ENCODE results near the gene GET4. TPM values are rescaled to one million over a fixed set of nuclear protein-coding genes. Genes with fewer than 3 reads are reported as not detected.
"Not testable (repeated sequence)": the region's sequence is repeated elsewhere in the genome, so short reads cannot be mapped to it uniquely, and the experiment has no call there.

GET4 gene
- total RNA-seq, 2 experiments from 2014 or later, result 22.3 to 27.1 TPM

DNA sequence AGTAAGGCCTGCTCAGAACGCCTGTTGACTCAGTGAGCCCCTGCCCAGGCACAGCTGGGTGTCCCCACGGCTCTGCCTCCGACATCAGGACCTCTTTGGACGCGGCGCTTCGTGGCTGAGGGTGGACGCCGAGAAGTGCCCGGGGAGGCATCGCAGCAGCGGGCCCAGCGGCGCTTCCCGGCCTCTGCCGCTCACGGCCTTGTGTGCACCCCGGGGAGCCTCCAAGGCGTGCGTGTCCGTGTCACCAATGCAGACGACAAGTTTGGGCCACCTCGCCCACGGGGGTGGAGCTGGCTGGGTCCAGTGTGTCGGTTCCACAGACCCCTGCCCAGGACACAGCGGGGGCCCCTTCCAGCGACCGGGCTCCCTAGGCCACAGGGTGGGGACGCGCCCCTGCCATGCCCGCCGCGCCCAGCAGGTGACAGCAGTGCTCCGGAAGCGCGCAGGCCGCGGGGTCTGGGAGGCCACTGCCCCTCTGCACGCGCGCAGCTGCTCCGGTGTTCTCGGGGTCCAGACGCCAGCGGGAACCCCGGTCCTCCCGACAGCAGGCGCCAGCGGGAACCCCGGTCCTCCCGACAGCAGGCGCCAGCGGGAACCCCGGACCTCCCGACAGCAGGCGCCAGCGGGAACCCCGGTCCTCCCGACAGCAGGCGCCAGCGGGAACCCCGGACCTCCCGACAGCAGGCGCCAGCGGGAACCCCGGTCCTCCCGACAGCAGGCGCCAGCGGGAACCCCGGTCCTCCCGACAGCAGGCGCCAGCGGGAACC lies 32.4 kb downstream of the GET4 start:
- not testable (repeated sequence) for H3K4me1 Mint-ChIP-seq (ENCODE audit: low read depth); H3K36me3 Mint-ChIP-seq; H3K27ac Mint-ChIP-seq; H3K9me3 Mint-ChIP-seq; H3K27me3 Mint-ChIP-seq; H3K4me3 Mint-ChIP-seq
- ChIA-PET POLR2A (interaction anchor here (0.6 to 1.6 kb wide), 2 partner anchors 66 to 136 kb away, joined by 3 to 6 read pairs; partner anchors contain the start of gene COX19), CTCF (interaction anchor here (0.6 to 5.6 kb wide), 9 partner anchors 9 to 379 kb away, joined by 3 to 54 read pairs (median 15); partner anchors contain the start of genes ADAP1 and COX19)
- intact Hi-C loops (cut with micrococcal nuclease), result loop anchor here (1.0 kb wide), 1 partner anchor 46 kb away; the partner anchor contains the start of gene ADAP1
- DNase-seq, result peak; percentile 77

DNA sequence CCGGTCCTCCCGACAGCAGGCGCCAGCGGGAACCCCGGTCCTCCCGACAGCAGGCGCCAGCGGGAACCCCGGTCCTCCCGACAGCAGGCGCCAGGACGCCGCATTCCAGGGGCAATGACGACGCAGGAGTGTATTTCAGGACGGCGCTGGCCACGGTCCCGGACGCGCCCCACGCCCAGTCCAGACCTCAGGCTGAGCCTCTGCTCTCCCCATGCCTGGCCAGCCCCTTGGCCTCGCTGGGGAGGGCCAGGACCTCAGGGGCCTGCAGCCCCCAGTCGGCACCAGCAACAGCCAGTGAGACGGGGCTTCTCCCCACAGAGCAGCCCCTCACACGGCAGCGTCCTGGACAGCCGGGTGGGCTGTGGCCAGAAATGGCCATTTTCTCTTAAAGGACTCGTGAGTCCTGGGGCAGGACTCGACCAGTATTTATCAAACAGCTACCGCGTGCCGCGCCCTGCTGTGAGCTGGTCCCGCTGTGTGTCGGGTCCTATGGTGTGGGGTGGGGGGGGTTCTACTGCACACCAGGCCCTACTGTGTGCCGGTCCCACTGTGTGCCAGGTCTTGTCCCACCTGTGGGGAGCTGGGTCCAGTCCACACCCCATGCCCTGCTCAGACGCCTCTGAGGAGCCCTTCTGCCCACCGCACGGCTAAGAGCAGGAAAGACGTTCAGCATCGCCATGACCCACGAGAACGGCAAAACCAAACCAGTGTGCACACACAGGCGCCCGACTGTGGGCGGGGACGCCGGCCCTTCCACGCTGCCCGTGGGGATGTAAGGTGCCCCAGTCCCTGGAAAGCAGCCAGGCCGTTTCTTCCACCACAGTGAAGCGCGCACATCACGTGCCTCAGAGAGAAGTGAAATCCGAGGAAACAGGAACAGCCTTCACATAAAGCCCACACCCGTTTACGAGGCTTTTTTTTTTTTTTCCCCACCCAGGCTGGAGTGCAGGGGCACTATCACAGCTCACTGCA lies 33.3 kb downstream of the GET4 start:
- Mint-ChIP-seq H3K36me3 (no peaks in the 10 kb centered on the region), H3K27me3 (no peaks in the 10 kb centered on the region), H3K27ac (no peak overlapping the region), H3K4me3 (peak overlapping the region; percentile 8), H3K4me1 (ENCODE audit: low read depth) (peaks cover 10% of the 10 kb centered on the region), H3K9me3 (no peaks in the 10 kb centered on the region)
- no peak for DNase-seq
- POLR2A ChIA-PET, result interaction anchor here (1.6 kb wide), 1 partner anchor 65 kb away, joined by 6 read pairs; the partner anchor contains the start of gene COX19
- CTCF ChIA-PET, result interaction anchor here (0.6 to 5.6 kb wide), 14 partner anchors 8 to 1932 kb away, joined by 3 to 54 read pairs (median 4); partner anchors contain the start of genes ADAP1 and COX19
- intact Hi-C loops (cut with micrococcal nuclease), result loop anchor here (1.0 kb wide), 1 partner anchor 45 kb away; the partner anchor contains the start of gene ADAP1

DNA sequence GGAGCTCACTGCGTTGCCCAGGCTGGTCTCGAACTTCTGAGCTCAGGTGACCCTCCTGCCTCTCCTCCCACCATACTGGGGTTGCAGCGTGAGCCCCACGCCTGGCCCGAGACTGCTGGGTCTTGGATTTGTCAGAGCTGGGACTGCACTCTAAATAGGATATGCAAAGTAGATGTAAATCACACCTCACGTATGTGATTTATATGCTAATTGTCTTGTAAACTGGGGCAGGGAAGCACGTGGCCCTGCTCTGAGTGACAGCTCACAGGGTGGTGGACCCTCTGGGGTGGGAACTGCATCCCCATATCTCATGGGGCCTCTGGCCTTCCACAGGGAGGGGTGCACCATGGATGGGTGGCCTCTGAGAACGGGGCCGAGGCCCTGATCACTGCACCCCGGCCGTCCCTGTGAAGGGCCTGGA lies 34.1 kb downstream of the GET4 start:
- no peak overlapping the region for H3K4me3 Mint-ChIP-seq
- intact Hi-C loops (cut with micrococcal nuclease), result no loop called here
- no peaks in the 10 kb centered on the region for H3K36me3 Mint-ChIP-seq
- ChIA-PET POLR2A (no interaction called here), CTCF (interaction anchor here (0.6 to 5.6 kb wide), 7 partner anchors 12 to 155 kb away, joined by 3 to 54 read pairs (median 17); partner anchors contain the start of genes ADAP1 and COX19)
- no peak for DNase-seq
- H3K4me1 Mint-ChIP-seq (ENCODE audit: low read depth), result peaks cover 10% of the 10 kb centered on the region
- H3K9me3 Mint-ChIP-seq, result no peaks in the 10 kb centered on the region
- H3K27me3 Mint-ChIP-seq, result no peaks in the 10 kb centered on the region
- no peak overlapping the region for H3K27ac Mint-ChIP-seq

DNA sequence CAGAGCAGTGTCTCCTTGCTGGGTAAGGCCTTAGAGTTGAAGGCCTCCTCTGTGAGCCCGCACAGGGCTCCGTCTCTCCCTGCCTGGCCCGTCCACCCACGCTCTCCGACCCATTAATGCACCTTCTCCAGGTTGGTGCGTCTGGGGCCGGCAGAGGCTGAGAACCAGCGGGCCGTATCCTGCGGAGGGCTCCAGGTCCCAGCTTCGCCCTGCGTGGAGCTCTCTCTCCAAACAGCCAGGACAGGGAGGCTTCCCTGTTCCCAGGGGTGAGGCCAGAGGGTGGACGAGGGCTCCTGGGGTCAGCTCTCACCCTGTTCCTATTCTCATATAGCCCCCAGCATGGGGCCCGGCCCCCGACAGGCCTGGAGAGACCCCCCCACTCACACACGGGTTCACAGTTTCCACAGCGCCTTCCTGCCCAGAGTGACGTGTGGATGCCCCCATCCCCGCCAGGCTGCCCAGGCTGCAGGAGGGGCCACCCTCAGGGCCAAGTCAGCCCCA lies 34.6 kb downstream of the GET4 start:
- Mint-ChIP-seq H3K27ac (no peak overlapping the region), H3K4me3 (no peak overlapping the region), H3K36me3 (no peaks in the 10 kb centered on the region), H3K9me3 (no peaks in the 10 kb centered on the region), H3K4me1 (ENCODE audit: low read depth) (peaks cover 10% of the 10 kb centered on the region), H3K27me3 (no peaks in the 10 kb centered on the region)
- ChIA-PET CTCF (interaction anchor here (1.2 to 5.6 kb wide), 6 partner anchors 11 to 155 kb away, joined by 4 to 54 read pairs (median 22); partner anchors contain the start of genes ADAP1 and COX19), POLR2A (no interaction called here)
- DNase-seq, result no peak
- intact Hi-C loops (cut with micrococcal nuclease), result no loop called here

DNA sequence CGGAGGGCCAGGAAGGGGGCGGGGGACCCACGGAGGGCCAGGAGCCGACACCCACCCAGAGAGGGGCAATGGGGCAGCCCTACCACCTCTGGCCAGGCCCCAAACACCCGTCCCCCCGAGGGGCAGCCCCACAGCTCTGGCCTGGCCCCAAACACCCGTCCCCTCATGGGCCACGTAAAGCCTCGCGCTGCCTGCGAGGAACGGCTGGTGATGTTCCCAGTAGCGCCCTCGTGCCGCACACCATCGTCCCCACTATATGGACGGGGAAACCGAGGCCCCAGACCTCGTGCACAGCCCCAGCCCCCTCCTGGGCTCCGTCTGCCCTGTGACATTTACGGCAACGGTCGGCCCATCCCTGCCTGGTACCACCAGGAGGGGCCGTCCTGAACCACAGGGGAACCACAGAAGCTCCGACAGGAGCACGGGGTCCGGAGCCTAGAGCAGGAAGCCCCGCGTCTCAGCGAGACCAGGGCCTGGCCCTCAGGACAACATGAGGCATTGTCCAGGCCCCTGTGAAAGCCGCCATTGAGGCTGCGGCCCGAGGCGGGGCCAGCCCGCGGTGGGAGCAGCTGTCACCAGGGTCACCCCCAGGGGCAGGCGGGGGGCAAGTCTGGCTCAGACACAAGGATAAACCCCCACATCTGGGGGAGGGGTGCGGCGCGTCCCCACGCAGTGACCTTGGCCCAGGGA lies 35.6 kb downstream of the GET4 start:
- Mint-ChIP-seq H3K27me3 (no peaks in the 10 kb centered on the region), H3K36me3 (no peaks in the 10 kb centered on the region), H3K4me3 (no peak overlapping the region), H3K4me1 (ENCODE audit: low read depth) (peaks cover 10% of the 10 kb centered on the region), H3K9me3 (no peaks in the 10 kb centered on the region), H3K27ac (no peak overlapping the region)
- POLR2A ChIA-PET, result interaction anchor here (0.6 to 1.4 kb wide), 2 partner anchors 11 to 51 kb away, joined by 3 to 4 read pairs; no protein-coding TSS in a partner anchor
- intact Hi-C loops (cut with micrococcal nuclease), result no loop called here
- CTCF ChIA-PET, result interaction anchor here (5.6 kb wide), 1 partner anchor 62 kb away, joined by 27 read pairs; the partner anchor contains the start of gene COX19
- no peak for DNase-seq

DNA sequence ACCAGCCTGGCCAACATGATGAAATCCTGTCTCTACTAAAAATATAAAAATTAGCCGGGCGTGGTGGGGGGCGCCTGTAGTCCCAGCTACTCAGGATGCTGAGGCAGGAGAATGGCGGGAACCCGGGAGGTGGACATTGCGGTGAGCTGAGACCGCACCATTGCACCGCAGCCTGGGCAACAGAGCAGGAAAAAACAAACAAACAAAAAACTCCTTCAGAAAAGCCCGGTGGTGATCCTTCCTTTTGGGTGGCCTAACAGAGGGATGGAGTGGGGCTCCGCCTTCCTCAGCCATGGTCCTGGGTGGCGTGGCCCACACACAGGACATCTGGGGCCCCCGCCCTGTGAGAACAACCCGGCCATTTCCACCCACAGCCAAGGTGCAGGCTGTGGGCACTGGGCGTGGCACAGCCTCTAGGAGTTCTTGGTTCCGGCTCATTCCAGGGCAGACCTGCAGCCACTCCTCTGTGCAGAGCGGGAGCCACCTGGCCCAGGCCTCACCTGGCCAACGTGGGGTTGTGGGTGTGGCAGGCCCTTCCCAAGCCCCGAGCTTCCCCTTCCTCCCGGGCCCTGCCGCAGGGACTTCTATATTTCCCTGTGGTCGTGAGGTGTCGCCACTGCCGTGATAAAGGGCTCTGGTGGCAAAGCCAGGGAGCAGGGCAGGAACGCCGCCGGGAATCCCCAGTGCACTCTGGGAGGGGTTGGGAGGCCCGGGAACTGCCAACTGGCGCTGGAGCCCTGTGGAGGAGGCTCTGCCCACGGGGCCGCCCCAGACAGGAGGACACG lies 37.6 kb downstream of the GET4 start:
- no peak overlapping the region for H3K27ac Mint-ChIP-seq
- H3K36me3 Mint-ChIP-seq, result no peaks in the 10 kb centered on the region
- H3K4me1 Mint-ChIP-seq (ENCODE audit: low read depth), result peaks cover 10% of the 10 kb centered on the region
- H3K9me3 Mint-ChIP-seq, result no peaks in the 10 kb centered on the region
- no peaks in the 10 kb centered on the region for H3K27me3 Mint-ChIP-seq
- DNase-seq, result no peak
- ChIA-PET POLR2A (no interaction called here), CTCF (no interaction called here)
- H3K4me3 Mint-ChIP-seq, result no peak overlapping the region
- intact Hi-C loops (cut with micrococcal nuclease), result no loop called here

DNA sequence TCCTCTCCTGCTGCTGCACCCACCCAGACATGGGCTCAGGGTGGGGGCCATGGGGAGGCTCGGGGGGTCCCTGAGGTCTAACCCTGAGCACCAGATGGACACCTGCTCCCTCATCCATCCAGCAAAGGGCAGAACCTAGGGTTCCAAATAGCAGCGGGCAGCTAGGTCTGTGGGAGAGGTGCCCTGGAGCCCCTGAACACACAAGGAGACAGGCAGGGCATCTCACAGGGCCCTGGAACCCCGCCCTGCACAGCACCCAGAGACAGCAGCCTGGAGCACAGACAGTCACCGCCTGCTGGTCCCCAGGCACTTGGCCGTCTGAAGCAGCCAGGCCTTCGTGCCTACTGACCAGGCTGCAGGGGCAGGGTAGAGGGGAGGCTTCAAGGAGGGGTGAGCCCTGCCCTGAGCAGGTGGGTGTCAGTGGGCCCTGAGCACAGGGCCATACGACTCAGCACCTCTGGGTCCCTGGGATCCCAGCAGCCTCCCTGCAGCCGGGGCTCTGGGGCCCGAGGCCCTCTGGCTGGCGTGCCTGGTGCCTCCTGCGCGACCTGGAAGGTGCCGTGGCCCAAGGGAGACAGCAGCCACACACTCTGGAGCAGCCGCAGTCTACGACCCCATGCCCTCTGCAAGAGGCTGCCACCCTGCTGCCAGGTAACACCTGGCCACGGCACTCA lies 38.3 kb downstream of the GET4 start:
- ChIA-PET POLR2A (no interaction called here), CTCF (no interaction called here)
- Mint-ChIP-seq H3K4me1 (ENCODE audit: low read depth) (peaks cover 11% of the 10 kb centered on the region), H3K9me3 (no peaks in the 10 kb centered on the region), H3K27ac (no peak overlapping the region), H3K36me3 (no peaks in the 10 kb centered on the region), H3K27me3 (no peaks in the 10 kb centered on the region), H3K4me3 (no peak overlapping the region)
- DNase-seq, result no peak
- intact Hi-C loops (cut with micrococcal nuclease), result no loop called here

DNA sequence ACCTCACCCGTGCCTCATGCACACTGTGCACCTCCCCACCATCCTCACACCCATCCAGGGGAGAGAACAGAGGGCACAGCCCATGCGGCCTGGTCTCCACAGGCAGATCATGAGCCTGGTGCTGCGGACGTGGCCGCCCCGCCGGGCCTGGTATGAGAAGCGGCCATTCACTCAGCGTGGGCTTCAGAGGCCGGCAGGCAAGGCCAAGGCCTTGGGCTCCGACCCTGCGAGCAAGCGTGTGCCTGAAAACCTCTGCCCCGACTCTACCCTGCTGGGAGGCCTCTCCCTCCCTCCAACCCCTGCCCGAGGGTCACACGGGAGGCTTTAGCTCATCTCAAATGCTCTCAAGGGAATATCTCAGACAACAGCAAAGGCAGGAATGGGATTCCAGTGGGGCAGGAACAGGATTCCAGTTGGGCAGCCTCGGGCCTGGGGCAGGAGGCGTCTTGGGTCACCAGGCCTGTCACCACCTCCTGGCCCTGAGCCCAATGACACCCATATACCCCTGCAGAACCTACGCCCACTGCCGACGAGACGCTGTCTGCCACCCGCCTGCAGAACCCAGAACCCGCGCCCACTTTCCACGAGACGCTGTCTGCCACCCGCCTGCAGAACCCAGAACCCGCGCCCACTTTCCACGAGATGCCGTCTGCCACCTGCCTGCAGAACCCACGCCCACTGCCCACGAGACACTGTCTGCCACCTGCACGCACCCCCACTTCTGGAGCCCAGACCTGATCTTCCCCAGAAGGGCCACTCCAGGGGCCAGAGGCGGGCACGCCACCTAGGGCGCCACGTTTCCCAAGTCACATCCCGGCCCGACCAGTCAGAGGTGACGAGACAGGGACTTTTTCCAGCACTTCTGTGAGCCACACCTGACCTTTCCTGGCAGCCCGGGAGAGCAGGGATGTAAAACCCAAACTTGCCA lies 39.2 kb downstream of the GET4 start:
- H3K27ac Mint-ChIP-seq, result no peak overlapping the region
- ChIA-PET POLR2A (no interaction called here), CTCF (no interaction called here)
- peaks cover 4% of the 10 kb centered on the region for H3K4me1 Mint-ChIP-seq (ENCODE audit: low read depth)
- no peak for DNase-seq
- H3K9me3 Mint-ChIP-seq, result no peaks in the 10 kb centered on the region
- no peak overlapping the region for H3K4me3 Mint-ChIP-seq
- no peaks in the 10 kb centered on the region for H3K36me3 Mint-ChIP-seq
- intact Hi-C loops (cut with micrococcal nuclease), result no loop called here
- no peaks in the 10 kb centered on the region for H3K27me3 Mint-ChIP-seq

DNA sequence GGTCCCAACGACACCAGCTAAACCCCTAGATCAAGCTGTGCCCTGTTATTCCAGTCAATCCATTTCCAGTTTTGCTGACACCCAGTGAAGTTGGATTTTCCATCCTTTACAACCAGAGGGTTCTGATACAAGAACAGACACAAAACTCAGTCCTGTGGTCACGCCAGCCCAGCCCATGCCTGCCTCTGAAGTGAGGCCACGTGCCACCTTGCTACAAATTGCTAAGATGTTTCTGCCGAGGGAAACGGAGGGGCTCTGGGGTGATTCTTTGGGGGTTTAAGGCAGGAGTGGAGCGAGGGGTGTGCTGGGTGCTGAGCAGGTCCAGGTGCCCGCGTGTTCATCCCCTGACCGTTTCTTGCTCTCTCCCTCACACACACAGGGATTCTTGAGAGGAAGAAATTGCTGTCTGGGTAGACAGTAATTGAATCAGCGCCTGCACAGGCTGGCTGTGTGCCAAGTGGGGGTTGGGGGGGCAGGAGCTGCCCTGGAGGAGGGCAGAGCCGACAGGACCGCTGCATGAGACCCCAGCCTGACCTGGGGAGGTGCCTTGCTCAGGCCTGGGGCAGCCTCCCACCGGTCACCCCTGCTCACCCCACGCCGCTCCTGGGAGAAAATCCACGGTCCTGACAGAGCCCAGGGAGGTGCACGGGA lies 40.1 kb downstream of the GET4 start:
- CTCF ChIA-PET, result no interaction called here
- no peak overlapping the region for H3K4me3 Mint-ChIP-seq
- no peaks in the 10 kb centered on the region for H3K36me3 Mint-ChIP-seq
- H3K9me3 Mint-ChIP-seq, result no peaks in the 10 kb centered on the region
- H3K27me3 Mint-ChIP-seq, result no peaks in the 10 kb centered on the region
- peaks cover 13% of the 10 kb centered on the region for H3K4me1 Mint-ChIP-seq (ENCODE audit: low read depth)
- POLR2A ChIA-PET, result no interaction called here
- intact Hi-C loops (cut with micrococcal nuclease), result no loop called here
- no peak for DNase-seq
- H3K27ac Mint-ChIP-seq, result no peak overlapping the region
